Ascending aorta (tissue), 2 donors: Measurements from ENCODE around the gene KIF18B. TPM values are rescaled to one million over a fixed set of nuclear protein-coding genes. Genes with fewer than 3 reads are reported as not detected.

ENCODE experiments used
- DNase-seq, 2 donors: peaks; one replicate each; pipeline ENCODE4 v3.0.0-alpha.2; 2019; ENCODE audit warnings: low spot score in 2 of 2
- H3K27ac ChIP-seq, 2 donors: fragments of 200-600 bp; sonication (generic); one replicate each; pipeline ENCODE4 v1.5.1; 2016 to 2017; ENCODE audit warnings: mild to moderate bottlenecking in 1 of 2
- H3K27me3 ChIP-seq: fragments of 200-600 bp; sonication (generic); one replicate; pipeline ENCODE4 v1.5.1; 2017
- H3K36me3 ChIP-seq, 2 donors: fragments of 200-600 bp; sonication (generic); one replicate each; pipeline ENCODE4 v1.5.1; 2016
- H3K4me1 ChIP-seq, 2 donors: fragments of 200-600 bp; sonication (generic); one replicate each; pipeline ENCODE4 v1.5.1; 2016 to 2017; ENCODE audit warnings: mild to moderate bottlenecking in 1 of 2
- H3K4me3 ChIP-seq, 2 donors: fragments of 200-600 bp; sonication (generic); one replicate each; pipeline ENCODE4 v1.5.1; 2016 to 2017; ENCODE audit warnings: mild to moderate bottlenecking in 1 of 2
- H3K9me3 ChIP-seq, 2 donors: fragments of 200-600 bp; sonication (generic); one replicate each; pipeline ENCODE4 v1.5.1; 2016
- intact Hi-C: fragments of 100-400 bp; cut with DNase I; formaldehyde crosslinking; loops from one replicate; pipeline ENCODE4 v1.15.1; 2023
- total RNA-seq: library from RNA; depleted of rRNA; stranded (reverse); fragments of >200 nt; gene quantifications from one replicate; pipeline ENCODE4 v1.1.0, GENCODE V29; 2016
- TF ChIP-seq, protein P1 (sequence below), 3 experiments: fragments of 200-600 bp in 2 of 3; fragments of 450-650 bp in 1 of 3; sonication (generic) in 2 of 3; IDR thresholded peaks; one replicate each; pipeline ENCODE4 v1.5.1; 2016 to 2019; ENCODE audit warnings: antibody characterized with exemption in 3 of 3, mild to moderate bottlenecking in 1 of 3, moderate library complexity in 1 of 3

Gene KIF18B
- total RNA-seq, 1 donor from 2014 or later = not detected

- TF ChIP-seq, protein P1, sequence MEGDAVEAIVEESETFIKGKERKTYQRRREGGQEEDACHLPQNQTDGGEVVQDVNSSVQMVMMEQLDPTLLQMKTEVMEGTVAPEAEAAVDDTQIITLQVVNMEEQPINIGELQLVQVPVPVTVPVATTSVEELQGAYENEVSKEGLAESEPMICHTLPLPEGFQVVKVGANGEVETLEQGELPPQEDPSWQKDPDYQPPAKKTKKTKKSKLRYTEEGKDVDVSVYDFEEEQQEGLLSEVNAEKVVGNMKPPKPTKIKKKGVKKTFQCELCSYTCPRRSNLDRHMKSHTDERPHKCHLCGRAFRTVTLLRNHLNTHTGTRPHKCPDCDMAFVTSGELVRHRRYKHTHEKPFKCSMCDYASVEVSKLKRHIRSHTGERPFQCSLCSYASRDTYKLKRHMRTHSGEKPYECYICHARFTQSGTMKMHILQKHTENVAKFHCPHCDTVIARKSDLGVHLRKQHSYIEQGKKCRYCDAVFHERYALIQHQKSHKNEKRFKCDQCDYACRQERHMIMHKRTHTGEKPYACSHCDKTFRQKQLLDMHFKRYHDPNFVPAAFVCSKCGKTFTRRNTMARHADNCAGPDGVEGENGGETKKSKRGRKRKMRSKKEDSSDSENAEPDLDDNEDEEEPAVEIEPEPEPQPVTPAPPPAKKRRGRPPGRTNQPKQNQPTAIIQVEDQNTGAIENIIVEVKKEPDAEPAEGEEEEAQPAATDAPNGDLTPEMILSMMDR (IDR thresholded peaks at IDR 0.05) = no peak
- Histone ChIP-seq H3K9me3 (no peaks in the 10 kb centered on the region), H3K27me3 (no peaks in the 10 kb centered on the region), H3K4me3 (no peak overlapping the region), H3K4me1 (no peaks in the 10 kb centered on the region), H3K27ac (no peak overlapping the region), H3K36me3 (no peaks in the 10 kb centered on the region)
- DNase-seq = no peak
- intact Hi-C loops = no loop called here
These were observed 16.2 kb downstream of the KIF18B start for GRCh38 chr17:44931376-44931775.

DNA sequence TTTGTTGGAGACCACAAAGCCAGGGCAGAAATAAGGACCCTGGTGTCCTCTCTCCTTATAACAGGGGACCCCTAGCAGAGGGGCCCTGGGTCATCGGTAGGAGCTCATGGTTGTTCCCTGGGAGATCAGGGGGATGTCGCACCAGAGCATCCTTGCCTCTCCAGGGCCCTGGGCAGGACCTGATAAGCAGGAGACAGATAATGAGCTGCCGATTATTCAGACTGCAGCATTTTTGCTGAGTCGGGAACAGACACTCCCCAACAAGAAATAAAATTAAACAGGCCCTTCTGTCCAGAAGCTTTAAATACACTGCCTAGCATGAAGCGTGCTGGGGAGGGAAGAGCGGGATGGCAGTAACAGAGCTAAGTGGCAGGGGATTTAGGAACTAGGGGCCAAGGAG lies 16.9 kb downstream of the KIF18B start:
- no peaks in the 10 kb centered on the region for H3K27me3 ChIP-seq
- intact Hi-C loops = no loop called here
- no peak for DNase-seq

GRCh38 chr17:44928950-44929720 lies 18.4 kb downstream of the KIF18B start:
- DNase-seq = no peak
- H3K4me1 ChIP-seq = no peaks in the 10 kb centered on the region
- H3K4me3 ChIP-seq = no peak overlapping the region
- no peak overlapping the region for H3K27ac ChIP-seq
- no peaks in the 10 kb centered on the region for H3K36me3 ChIP-seq
- no peaks in the 10 kb centered on the region for H3K9me3 ChIP-seq
- H3K27me3 ChIP-seq = no peaks in the 10 kb centered on the region
- intact Hi-C loops = no loop called here
- TF ChIP-seq, protein P1 (IDR thresholded peaks at IDR 0.05) = no peak

More for the DNA sequence above, 16.9 kb downstream of the KIF18B start:
- H3K27ac ChIP-seq = no peak overlapping the region
- H3K4me3 ChIP-seq = no peak overlapping the region
- H3K4me1 ChIP-seq = no peaks in the 10 kb centered on the region
- H3K36me3 ChIP-seq = no peaks in the 10 kb centered on the region
- TF ChIP-seq, protein P1 (IDR thresholded peaks at IDR 0.05) = no peak
- H3K9me3 ChIP-seq = no peaks in the 10 kb centered on the region

DNA sequence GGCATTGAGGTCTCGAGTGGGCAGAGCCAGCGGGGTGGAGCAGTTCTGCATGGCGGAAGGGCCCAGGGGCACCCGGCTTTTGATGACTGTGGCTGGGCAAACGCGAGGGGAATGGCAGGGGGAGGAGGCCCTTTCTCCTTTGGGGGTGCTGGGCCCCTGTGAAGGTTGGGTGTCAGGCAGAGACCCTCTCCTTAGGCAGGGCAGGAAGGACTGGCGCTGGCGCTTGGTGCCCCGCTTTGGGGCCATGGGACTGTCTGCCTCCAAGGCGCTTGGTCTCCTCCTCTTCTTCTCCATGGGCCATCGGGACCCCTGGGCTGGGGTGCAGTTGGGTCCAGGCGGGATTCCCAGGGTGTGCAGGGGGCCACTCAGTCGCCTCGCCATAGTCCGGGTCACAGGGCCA lies 19.4 kb downstream of the KIF18B start:
- H3K4me3 ChIP-seq = no peak overlapping the region
- H3K27ac ChIP-seq = no peak overlapping the region
- TF ChIP-seq, protein P1 (IDR thresholded peaks at IDR 0.05) = no peak
- DNase-seq = no peak
- no peaks in the 10 kb centered on the region for H3K4me1 ChIP-seq
- H3K9me3 ChIP-seq = no peaks in the 10 kb centered on the region
- intact Hi-C loops = no loop called here
- no peaks in the 10 kb centered on the region for H3K27me3 ChIP-seq
- H3K36me3 ChIP-seq = no peaks in the 10 kb centered on the region

DNA sequence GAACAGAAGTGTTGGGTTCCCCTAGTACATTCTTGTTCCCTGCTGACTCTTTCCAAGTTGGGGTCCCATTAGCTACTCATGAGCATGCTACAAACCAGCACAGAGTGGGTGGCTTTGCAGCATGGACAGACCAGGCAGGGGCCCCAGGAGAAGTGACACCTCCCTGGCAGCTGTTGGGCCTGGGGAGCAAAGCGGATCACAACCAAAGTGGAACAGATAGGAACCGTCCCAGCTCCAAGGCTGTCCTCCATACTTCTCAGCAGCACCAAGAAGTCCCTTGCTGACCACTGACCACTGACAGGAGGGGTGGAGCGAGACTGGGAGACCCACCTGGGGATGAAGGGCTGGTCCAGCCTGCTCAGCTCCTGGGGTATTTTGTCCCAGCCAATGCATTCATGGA lies 19.9 kb downstream of the KIF18B start:
- TF ChIP-seq, protein P1 (IDR thresholded peaks at IDR 0.05) = no peak
- H3K4me1 ChIP-seq = no peaks in the 10 kb centered on the region
- no peaks in the 10 kb centered on the region for H3K27me3 ChIP-seq
- intact Hi-C loops = no loop called here
- no peaks in the 10 kb centered on the region for H3K9me3 ChIP-seq
- no peak for DNase-seq
- no peaks in the 10 kb centered on the region for H3K36me3 ChIP-seq
- no peak overlapping the region for H3K4me3 ChIP-seq
- H3K27ac ChIP-seq = no peak overlapping the region
